HEK293 (cell line): Measurements from ENCODE around the gene OCLN.

Source experiments
- BCL11A ChIP-seq: fragments of 450-650 bp; formaldehyde crosslinking; IDR thresholded peaks from 2 replicates; pipeline ENCODE4 v1.5.1; 2016; ENCODE audit warnings: low read depth, missing biosample characterization, missing genetic modification characterization
- FEZF1 ChIP-seq: fragments of 450-650 bp; formaldehyde crosslinking; IDR thresholded peaks from 2 replicates; pipeline ENCODE4 v1.5.1; 2016; ENCODE audit warnings: missing biosample characterization, missing genetic modification characterization
- IKZF3 ChIP-seq: fragments of 450-650 bp; IDR thresholded peaks from 2 replicates; pipeline ENCODE4 v1.5.0; 2018; ENCODE audit warnings: missing biosample characterization, mild to moderate bottlenecking, missing genetic modification characterization, moderate library complexity
- KLF1 ChIP-seq: fragments of 450-650 bp; formaldehyde crosslinking; IDR thresholded peaks from 2 replicates; pipeline ENCODE4 v1.5.1; 2016; ENCODE audit warnings: missing biosample characterization, missing genetic modification characterization
- PRDM1 ChIP-seq: fragments of 450-650 bp; formaldehyde crosslinking; IDR thresholded peaks from 2 replicates; pipeline ENCODE4; 2016; ENCODE audit warnings: missing biosample characterization, missing genetic modification characterization
- PRDM10 ChIP-seq: fragments of 450-650 bp; formaldehyde crosslinking; IDR thresholded peaks from 2 replicates; pipeline ENCODE4 v1.5.1; 2016; ENCODE audit warnings: missing biosample characterization, missing genetic modification characterization
- SETDB1 ChIP-seq: IDR thresholded peaks from one replicate; pipeline ENCODE4 v1.6.1; 2017; ENCODE audit warnings: mild to moderate bottlenecking, low read length, moderate library complexity, mixed read lengths; ENCODE audit not compliant: insufficient read length
- ZBTB21 ChIP-seq: fragments of 450-650 bp; formaldehyde crosslinking; IDR thresholded peaks from 2 replicates; pipeline ENCODE4 v1.5.1; 2017; ENCODE audit warnings: missing biosample characterization, missing genetic modification characterization
- ZNF18 ChIP-seq: fragments of 450-650 bp; formaldehyde crosslinking; IDR thresholded peaks from 2 replicates; pipeline ENCODE4 v1.5.1; 2016; ENCODE audit warnings: missing biosample characterization, missing genetic modification characterization
- ZNF19 ChIP-seq: fragments of 450-650 bp; formaldehyde crosslinking; IDR thresholded peaks from 2 replicates; pipeline ENCODE4; 2016; ENCODE audit warnings: missing biosample characterization, missing genetic modification characterization, low read depth
- ZNF248 ChIP-seq: fragments of 450-650 bp; formaldehyde crosslinking; IDR thresholded peaks from 2 replicates; pipeline ENCODE4 v1.5.1; 2017; ENCODE audit warnings: missing biosample characterization, missing genetic modification characterization
- ZNF302 ChIP-seq: fragments of 450-650 bp; formaldehyde crosslinking; IDR thresholded peaks from 2 replicates; pipeline ENCODE4 v1.5.1; 2016; ENCODE audit warnings: missing biosample characterization, missing genetic modification characterization, low read depth
- ZNF341 ChIP-seq: fragments of 450-650 bp; formaldehyde crosslinking; IDR thresholded peaks from 2 replicates; pipeline ENCODE4; 2016; ENCODE audit warnings: low read depth, missing biosample characterization, missing genetic modification characterization
- ZNF354C ChIP-seq: fragments of 450-650 bp; formaldehyde crosslinking; IDR thresholded peaks from 2 replicates; pipeline ENCODE4 v1.5.1; 2016; ENCODE audit warnings: missing biosample characterization, missing genetic modification characterization, low read depth, borderline replicate concordance
- ZNF37A ChIP-seq: fragments of 450-650 bp; IDR thresholded peaks from 2 replicates; pipeline ENCODE4 v1.5.1; 2018; ENCODE audit warnings: missing biosample characterization, missing genetic modification characterization
- ZNF548 ChIP-seq: fragments of 450-650 bp; formaldehyde crosslinking; IDR thresholded peaks from 2 replicates; pipeline ENCODE4 v1.5.1; 2016; ENCODE audit warnings: missing biosample characterization, missing genetic modification characterization
- ZNF623 ChIP-seq: fragments of 450-650 bp; formaldehyde crosslinking; IDR thresholded peaks from 2 replicates; pipeline ENCODE4 v1.5.1; 2016; ENCODE audit warnings: missing biosample characterization, missing genetic modification characterization
- ZNF645 ChIP-seq: fragments of 450-650 bp; formaldehyde crosslinking; IDR thresholded peaks from 2 replicates; pipeline ENCODE4; 2016; ENCODE audit warnings: missing biosample characterization, missing genetic modification characterization
- ZNF654 ChIP-seq: fragments of 450-650 bp; formaldehyde crosslinking; IDR thresholded peaks from 2 replicates; pipeline ENCODE4 v1.5.1; 2016; ENCODE audit warnings: low read depth, missing biosample characterization, missing genetic modification characterization
- ZNF677 ChIP-seq: fragments of 450-650 bp; IDR thresholded peaks from 2 replicates; pipeline ENCODE4 v1.5.0; 2018; ENCODE audit warnings: missing biosample characterization, mild to moderate bottlenecking, missing genetic modification characterization, moderate library complexity
- ZNF837 ChIP-seq: fragments of 450-650 bp; formaldehyde crosslinking; IDR thresholded peaks from 2 replicates; pipeline ENCODE4 v1.5.1; 2016; ENCODE audit warnings: missing biosample characterization, missing genetic modification characterization
- ZSCAN5A ChIP-seq: fragments of 450-650 bp; formaldehyde crosslinking; IDR thresholded peaks from 2 replicates; pipeline ENCODE4 v1.5.1; 2016; ENCODE audit warnings: missing biosample characterization, missing genetic modification characterization
- TF ChIP-seq, protein P1 (sequence below): fragments of 450-650 bp; formaldehyde crosslinking; IDR thresholded peaks from 2 replicates; pipeline ENCODE4 v1.5.1; 2017; ENCODE audit warnings: missing biosample characterization, mild to moderate bottlenecking, missing genetic modification characterization, moderate library complexity
- TF ChIP-seq, protein P2 (sequence below): fragments of 450-650 bp; formaldehyde crosslinking; IDR thresholded peaks from 2 replicates; pipeline ENCODE4 v1.5.1; 2016; ENCODE audit warnings: missing biosample characterization, missing genetic modification characterization, low read depth
- TF ChIP-seq, protein P3 (sequence below): fragments of 450-650 bp; formaldehyde crosslinking; IDR thresholded peaks from 2 replicates; pipeline ENCODE4 v1.5.1; 2016; ENCODE audit warnings: missing biosample characterization, missing genetic modification characterization, borderline replicate concordance

Gene OCLN

DNA sequence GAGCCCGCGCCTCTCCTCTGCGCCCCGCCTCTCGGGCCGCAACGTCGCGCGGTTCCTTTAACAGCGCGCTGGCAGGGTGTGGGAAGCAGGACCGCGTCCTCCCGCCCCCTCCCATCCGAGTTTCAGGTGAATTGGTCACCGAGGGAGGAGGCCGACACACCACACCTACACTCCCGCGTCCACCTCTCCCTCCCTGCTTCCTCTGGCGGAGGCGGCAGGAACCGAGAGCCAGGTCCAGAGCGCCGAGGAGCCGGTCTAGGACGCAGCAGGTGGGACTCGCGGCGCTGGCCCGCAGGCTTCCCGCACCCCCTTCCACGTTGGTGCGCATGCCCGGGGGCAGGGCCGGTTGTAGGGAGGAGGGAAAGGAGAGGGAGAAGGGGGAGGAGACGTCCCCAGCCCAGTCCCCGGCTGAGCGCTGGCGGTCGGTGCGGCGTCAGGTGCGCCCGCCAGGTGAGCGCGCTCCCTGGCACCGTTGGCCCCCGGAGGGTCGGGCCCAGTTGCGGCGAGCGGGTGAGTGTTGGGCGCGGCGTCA is at the start of gene OCLN (continued):
- TF ChIP-seq ZNF302 (no peak), SETDB1 (no peak), BCL11A (tag by site-specific recombination) (no peak), ZNF354C (tag by site-specific recombination) (no peak), ZNF341 (peak; percentile 69; the same call in 1 of the 2 replicates), ZSCAN5A (tag by site-specific recombination) (no peak), ZBTB21 (no peak), ZNF677 (tag by site-specific recombination) (no peak), ZNF19 (tag by site-specific recombination) (no peak), PRDM1 (tag by site-specific recombination) (no peak), ZNF837 (tag by site-specific recombination) (no peak), ZNF37A (tag by site-specific recombination) (no peak), ZNF18 (no peak), IKZF3 (peak; percentile 46; the same call in 1 of the 2 replicates), ZNF645 (no peak; the same call in 1 of the 2 replicates), ZNF248 (tag by site-specific recombination) (no peak), ZNF654 (tag by site-specific recombination) (no peak), KLF1 (tag by site-specific recombination) (peak; percentile 68), PRDM10 (tag by site-specific recombination) (peak; percentile 67), ZNF623 (no peak), ZNF548 (no peak), FEZF1 (no peak)
- TF ChIP-seq, protein P1, sequence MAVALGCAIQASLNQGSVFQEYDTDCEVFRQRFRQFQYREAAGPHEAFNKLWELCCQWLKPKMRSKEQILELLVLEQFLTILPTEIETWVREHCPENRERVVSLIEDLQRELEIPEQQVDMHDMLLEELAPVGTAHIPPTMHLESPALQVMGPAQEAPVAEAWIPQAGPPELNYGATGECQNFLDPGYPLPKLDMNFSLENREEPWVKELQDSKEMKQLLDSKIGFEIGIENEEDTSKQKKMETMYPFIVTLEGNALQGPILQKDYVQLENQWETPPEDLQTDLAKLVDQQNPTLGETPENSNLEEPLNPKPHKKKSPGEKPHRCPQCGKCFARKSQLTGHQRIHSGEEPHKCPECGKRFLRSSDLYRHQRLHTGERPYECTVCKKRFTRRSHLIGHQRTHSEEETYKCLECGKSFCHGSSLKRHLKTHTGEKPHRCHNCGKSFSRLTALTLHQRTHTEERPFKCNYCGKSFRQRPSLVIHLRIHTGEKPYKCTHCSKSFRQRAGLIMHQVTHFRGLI (tag by site-specific recombination): no peak
- TF ChIP-seq, protein P2, sequence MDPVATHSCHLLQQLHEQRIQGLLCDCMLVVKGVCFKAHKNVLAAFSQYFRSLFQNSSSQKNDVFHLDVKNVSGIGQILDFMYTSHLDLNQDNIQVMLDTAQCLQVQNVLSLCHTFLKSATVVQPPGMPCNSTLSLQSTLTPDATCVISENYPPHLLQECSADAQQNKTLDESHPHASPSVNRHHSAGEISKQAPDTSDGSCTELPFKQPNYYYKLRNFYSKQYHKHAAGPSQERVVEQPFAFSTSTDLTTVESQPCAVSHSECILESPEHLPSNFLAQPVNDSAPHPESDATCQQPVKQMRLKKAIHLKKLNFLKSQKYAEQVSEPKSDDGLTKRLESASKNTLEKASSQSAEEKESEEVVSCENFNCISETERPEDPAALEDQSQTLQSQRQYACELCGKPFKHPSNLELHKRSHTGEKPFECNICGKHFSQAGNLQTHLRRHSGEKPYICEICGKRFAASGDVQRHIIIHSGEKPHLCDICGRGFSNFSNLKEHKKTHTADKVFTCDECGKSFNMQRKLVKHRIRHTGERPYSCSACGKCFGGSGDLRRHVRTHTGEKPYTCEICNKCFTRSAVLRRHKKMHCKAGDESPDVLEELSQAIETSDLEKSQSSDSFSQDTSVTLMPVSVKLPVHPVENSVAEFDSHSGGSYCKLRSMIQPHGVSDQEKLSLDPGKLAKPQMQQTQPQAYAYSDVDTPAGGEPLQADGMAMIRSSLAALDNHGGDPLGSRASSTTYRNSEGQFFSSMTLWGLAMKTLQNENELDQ (tag by site-specific recombination): no peak
- TF ChIP-seq, protein P3, sequence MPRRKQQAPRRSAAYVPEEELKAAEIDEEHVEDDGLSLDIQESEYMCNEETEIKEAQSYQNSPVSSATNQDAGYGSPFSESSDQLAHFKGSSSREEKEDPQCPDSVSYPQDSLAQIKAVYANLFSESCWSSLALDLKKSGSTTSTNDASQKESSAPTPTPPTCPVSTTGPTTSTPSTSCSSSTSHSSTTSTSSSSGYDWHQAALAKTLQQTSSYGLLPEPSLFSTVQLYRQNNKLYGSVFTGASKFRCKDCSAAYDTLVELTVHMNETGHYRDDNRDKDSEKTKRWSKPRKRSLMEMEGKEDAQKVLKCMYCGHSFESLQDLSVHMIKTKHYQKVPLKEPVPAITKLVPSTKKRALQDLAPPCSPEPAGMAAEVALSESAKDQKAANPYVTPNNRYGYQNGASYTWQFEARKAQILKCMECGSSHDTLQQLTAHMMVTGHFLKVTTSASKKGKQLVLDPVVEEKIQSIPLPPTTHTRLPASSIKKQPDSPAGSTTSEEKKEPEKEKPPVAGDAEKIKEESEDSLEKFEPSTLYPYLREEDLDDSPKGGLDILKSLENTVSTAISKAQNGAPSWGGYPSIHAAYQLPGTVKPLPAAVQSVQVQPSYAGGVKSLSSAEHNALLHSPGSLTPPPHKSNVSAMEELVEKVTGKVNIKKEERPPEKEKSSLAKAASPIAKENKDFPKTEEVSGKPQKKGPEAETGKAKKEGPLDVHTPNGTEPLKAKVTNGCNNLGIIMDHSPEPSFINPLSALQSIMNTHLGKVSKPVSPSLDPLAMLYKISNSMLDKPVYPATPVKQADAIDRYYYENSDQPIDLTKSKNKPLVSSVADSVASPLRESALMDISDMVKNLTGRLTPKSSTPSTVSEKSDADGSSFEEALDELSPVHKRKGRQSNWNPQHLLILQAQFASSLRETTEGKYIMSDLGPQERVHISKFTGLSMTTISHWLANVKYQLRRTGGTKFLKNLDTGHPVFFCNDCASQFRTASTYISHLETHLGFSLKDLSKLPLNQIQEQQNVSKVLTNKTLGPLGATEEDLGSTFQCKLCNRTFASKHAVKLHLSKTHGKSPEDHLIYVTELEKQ: no peak
